K562 (cell line): Measurements from ENCODE around the gene COL16A1. TPM values are rescaled to one million over a fixed set of nuclear protein-coding genes. Genes with fewer than 3 reads are reported as not detected.

Experiments
- ATF7 ChIP-seq: fragments of 450-650 bp; IDR thresholded peaks from 2 replicates; pipeline ENCODE4 v1.7.1; 2014; ENCODE audit warnings: mild to moderate bottlenecking, moderate library complexity
- CEBPB ChIP-seq: fragments of 450-650 bp; IDR thresholded peaks from 2 replicates; pipeline ENCODE4 v1.6.1; 2016; ENCODE audit warnings: missing genetic modification characterization, missing compliant biosample characterization
- E2F3 ChIP-seq: fragments of 250-450 bp; sonication (Bioruptor Pico); IDR thresholded peaks from 2 replicates; pipeline ENCODE4 v1.4.0; 2020; ENCODE audit warnings: mild to moderate bottlenecking
- EHMT2 ChIP-seq: fragments of 450-650 bp; IDR thresholded peaks from 2 replicates; pipeline ENCODE4 v1.6.1; 2018; ENCODE audit warnings: antibody characterized with exemption
- EP400 ChIP-seq: fragments of 450-650 bp; IDR thresholded peaks from 2 replicates; pipeline ENCODE4 v1.6.1; 2017; ENCODE audit warnings: antibody characterized with exemption, mild to moderate bottlenecking, moderate library complexity
- GABPB1 ChIP-seq: sonication (generic); formaldehyde crosslinking; IDR thresholded peaks from 2 replicates; pipeline ENCODE4 v1.8.0; 2022; ENCODE audit warnings: mild to moderate bottlenecking, missing genetic modification reagents
- HMGN3 ChIP-seq: IDR thresholded peaks from 2 replicates; pipeline ENCODE4 v1.6.1; 2011; ENCODE audit warnings: borderline replicate concordance, low read depth, mild to moderate bottlenecking, mixed read lengths, low read length; ENCODE audit not compliant: insufficient read length; ENCODE audit errors: extremely low read depth
- KDM2B ChIP-seq: fragments of 250-450 bp; sonication (Bioruptor Pico); IDR thresholded peaks from 2 replicates; pipeline ENCODE4 v1.8.0; 2021; ENCODE audit warnings: mild to moderate bottlenecking, moderate library complexity
- KHSRP ChIP-seq: fragments of 450-650 bp; IDR thresholded peaks from 2 replicates; pipeline ENCODE4 v1.6.1; 2017
- KLF10 ChIP-seq: fragments of 250-450 bp; sonication (Bioruptor Pico); IDR thresholded peaks from 2 replicates; pipeline ENCODE4 v1.6.1; 2021; ENCODE audit warnings: matching md5 sums
- MAZ ChIP-seq, 2 experiments: fragments of 450-650 bp in 1 of 2; sonication (generic) in 1 of 2; formaldehyde crosslinking; IDR thresholded peaks in 1 of 2; conservative IDR thresholded peaks in 1 of 2; 2 replicates each; pipeline versions ENCODE4 v1.4.0 to v1.5.0; 2020; ENCODE audit warnings: mild to moderate bottlenecking in 1 of 2, missing genetic modification reagents in 1 of 2
- SIN3B ChIP-seq: fragments of 450-650 bp; IDR thresholded peaks from 2 replicates; pipeline ENCODE4 v1.6.1; 2017; ENCODE audit warnings: low read depth, mild to moderate bottlenecking, moderate library complexity
- TOE1 ChIP-seq, 2 experiments: fragments of 450-650 bp in 1 of 2; sonication (generic) in 1 of 2; formaldehyde crosslinking in 1 of 2; IDR thresholded peaks; 2 replicates each; pipeline versions ENCODE4 v1.7.1 to v1.8.0; 2016 to 2022; ENCODE audit warnings: borderline replicate concordance in 2 of 2, mild to moderate bottlenecking in 2 of 2, antibody characterized with exemption in 1 of 2, inconsistent platforms in 1 of 2, low read depth in 1 of 2, missing genetic modification reagents in 1 of 2, moderate library complexity in 1 of 2
- polyA plus RNA-seq, 8 experiments: library from polyadenylated mRNA; depleted of rRNA in 4 of 8; stranded (reverse) in 5 of 8; unstranded in 3 of 8; fragments of >200 nt; fragmentation: Nextera tagmentation in 2 of 8; fragmentation: Illumina TruSeq in 1 of 8; extraction: Ambion mirVana in 2 of 8; extraction: Trizol in 1 of 8; gene quantifications; 2 replicates each; pipeline versions ENCODE4 v1.2.1 to v1.2.3, GENCODE V29; 2011 to 2014; ENCODE audit warnings: inconsistent platforms in 1 of 8, missing spikeins in 1 of 8
- total RNA-seq, 7 experiments: library from RNA; depleted of rRNA in 6 of 7; stranded (reverse); fragments of >200 nt in 6 of 7; fragmentation: Illumina TruSeq in 2 of 7; extraction: Trizol in 2 of 7; gene quantifications; 2 replicates each; pipeline versions ENCODE4 v1.2.1 to v1.2.3, GENCODE V29; 2011 to 2021; ENCODE audit warnings: low replicate concordance in 1 of 7
- TF ChIP-seq, protein P1 (sequence below): IDR thresholded peaks from 2 replicates; pipeline ENCODE4 v1.6.1; 2012; ENCODE audit warnings: low read depth, low read length, improper control_type of control experiment, borderline replicate concordance
- TF ChIP-seq, protein P2 (sequence below): fragments of 450-650 bp; IDR thresholded peaks from 2 replicates; pipeline ENCODE4 v1.6.1; 2016; ENCODE audit warnings: mild to moderate bottlenecking, moderate library complexity

COL16A1 gene
- total and polyA plus RNA-seq, 9 of the 15 experiments (the other 6 are each of a cell fraction or from before 2014, with no cell fraction given), result 0.11 to 0.60 (median 0.11) TPM; not detected in 6

DNA sequence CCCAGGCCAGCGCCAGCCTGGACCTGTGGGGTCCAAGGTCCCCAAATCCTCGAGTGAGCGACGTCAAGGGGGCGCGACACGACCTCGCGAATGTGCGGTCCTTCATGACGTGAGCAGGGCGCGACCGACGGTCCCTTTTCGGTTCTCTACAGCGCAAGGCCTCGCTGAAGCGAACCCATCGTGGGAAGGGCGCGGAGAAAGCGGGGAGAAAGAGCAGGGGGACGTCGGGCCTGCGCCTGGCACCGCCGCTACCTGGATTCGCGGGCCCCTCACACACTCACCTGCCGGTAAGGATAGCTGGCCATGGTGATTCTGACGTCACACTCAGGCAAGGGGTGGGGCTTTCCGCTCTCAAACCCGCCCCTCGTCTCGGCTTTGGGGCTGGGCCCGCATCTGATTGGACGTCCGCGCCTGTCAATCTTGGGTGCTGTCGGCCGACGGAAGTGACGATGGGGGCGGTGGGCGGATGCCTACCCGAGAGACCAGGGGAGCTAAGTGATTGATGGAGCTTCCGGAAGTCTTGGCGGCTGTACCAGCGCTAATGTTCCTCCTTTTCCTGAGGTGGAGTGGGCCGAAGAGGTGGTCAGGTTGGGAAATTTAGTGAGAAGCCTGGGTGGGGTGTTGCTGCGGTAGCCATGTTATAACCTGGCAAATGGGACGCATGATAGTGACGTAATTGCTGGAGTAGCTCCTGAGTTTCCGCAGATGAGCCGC, 59.1 kb downstream of the COL16A1 start, which contains the start of gene PEF1 (continued):
- peak; percentile 99 for TF ChIP-seq ATF7
- peak; percentile 83 to 87; a peak in 3 of 4 replicates for TF ChIP-seq MAZ (CRISPR knock-in tag; conservative IDR thresholded peaks at IDR 0.05 in 1 of 2, IDR thresholded peaks at IDR 0.05 in 1 of 2)
- TF ChIP-seq KLF10, result no peak
- peak; percentile 100 for TF ChIP-seq GABPB1 (CRISPR knock-in tag)
- TF ChIP-seq SIN3B, result peak; percentile 98
- peak; percentile 99 for TF ChIP-seq KHSRP
- peak; percentile 44; the same call in 1 of the 2 replicates for TF ChIP-seq TOE1 (IDR thresholded peaks at IDR 0.05; ENCODE audit: borderline replicate concordance)
- no peak for TF ChIP-seq TOE1 (CRISPR knock-in tag; IDR thresholded peaks at IDR 0.05; ENCODE audit: borderline replicate concordance, low read depth)
- no peak for TF ChIP-seq KDM2B
- peak; percentile 84 for TF ChIP-seq E2F3
- TF ChIP-seq EP400, result peak; percentile 98
- TF ChIP-seq HMGN3, result peak; percentile 28
- TF ChIP-seq, protein P1, sequence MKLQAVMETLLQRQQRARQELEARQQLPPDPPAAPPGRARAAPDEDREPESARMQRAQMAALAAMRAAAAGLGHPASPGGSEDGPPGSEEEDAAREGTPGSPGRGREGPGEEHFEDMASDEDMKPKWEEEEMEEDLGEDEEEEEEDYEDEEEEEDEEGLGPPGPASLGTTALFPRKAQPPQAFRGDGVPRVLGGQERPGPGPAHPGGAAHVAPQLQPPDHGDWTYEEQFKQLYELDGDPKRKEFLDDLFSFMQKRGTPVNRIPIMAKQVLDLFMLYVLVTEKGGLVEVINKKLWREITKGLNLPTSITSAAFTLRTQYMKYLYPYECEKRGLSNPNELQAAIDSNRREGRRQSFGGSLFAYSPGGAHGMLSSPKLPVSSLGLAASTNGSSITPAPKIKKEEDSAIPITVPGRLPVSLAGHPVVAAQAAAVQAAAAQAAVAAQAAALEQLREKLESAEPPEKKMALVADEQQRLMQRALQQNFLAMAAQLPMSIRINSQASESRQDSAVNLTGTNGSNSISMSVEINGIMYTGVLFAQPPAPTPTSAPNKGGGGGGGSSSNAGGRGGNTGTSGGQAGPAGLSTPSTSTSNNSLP, result no peak
- TF ChIP-seq, protein P2, sequence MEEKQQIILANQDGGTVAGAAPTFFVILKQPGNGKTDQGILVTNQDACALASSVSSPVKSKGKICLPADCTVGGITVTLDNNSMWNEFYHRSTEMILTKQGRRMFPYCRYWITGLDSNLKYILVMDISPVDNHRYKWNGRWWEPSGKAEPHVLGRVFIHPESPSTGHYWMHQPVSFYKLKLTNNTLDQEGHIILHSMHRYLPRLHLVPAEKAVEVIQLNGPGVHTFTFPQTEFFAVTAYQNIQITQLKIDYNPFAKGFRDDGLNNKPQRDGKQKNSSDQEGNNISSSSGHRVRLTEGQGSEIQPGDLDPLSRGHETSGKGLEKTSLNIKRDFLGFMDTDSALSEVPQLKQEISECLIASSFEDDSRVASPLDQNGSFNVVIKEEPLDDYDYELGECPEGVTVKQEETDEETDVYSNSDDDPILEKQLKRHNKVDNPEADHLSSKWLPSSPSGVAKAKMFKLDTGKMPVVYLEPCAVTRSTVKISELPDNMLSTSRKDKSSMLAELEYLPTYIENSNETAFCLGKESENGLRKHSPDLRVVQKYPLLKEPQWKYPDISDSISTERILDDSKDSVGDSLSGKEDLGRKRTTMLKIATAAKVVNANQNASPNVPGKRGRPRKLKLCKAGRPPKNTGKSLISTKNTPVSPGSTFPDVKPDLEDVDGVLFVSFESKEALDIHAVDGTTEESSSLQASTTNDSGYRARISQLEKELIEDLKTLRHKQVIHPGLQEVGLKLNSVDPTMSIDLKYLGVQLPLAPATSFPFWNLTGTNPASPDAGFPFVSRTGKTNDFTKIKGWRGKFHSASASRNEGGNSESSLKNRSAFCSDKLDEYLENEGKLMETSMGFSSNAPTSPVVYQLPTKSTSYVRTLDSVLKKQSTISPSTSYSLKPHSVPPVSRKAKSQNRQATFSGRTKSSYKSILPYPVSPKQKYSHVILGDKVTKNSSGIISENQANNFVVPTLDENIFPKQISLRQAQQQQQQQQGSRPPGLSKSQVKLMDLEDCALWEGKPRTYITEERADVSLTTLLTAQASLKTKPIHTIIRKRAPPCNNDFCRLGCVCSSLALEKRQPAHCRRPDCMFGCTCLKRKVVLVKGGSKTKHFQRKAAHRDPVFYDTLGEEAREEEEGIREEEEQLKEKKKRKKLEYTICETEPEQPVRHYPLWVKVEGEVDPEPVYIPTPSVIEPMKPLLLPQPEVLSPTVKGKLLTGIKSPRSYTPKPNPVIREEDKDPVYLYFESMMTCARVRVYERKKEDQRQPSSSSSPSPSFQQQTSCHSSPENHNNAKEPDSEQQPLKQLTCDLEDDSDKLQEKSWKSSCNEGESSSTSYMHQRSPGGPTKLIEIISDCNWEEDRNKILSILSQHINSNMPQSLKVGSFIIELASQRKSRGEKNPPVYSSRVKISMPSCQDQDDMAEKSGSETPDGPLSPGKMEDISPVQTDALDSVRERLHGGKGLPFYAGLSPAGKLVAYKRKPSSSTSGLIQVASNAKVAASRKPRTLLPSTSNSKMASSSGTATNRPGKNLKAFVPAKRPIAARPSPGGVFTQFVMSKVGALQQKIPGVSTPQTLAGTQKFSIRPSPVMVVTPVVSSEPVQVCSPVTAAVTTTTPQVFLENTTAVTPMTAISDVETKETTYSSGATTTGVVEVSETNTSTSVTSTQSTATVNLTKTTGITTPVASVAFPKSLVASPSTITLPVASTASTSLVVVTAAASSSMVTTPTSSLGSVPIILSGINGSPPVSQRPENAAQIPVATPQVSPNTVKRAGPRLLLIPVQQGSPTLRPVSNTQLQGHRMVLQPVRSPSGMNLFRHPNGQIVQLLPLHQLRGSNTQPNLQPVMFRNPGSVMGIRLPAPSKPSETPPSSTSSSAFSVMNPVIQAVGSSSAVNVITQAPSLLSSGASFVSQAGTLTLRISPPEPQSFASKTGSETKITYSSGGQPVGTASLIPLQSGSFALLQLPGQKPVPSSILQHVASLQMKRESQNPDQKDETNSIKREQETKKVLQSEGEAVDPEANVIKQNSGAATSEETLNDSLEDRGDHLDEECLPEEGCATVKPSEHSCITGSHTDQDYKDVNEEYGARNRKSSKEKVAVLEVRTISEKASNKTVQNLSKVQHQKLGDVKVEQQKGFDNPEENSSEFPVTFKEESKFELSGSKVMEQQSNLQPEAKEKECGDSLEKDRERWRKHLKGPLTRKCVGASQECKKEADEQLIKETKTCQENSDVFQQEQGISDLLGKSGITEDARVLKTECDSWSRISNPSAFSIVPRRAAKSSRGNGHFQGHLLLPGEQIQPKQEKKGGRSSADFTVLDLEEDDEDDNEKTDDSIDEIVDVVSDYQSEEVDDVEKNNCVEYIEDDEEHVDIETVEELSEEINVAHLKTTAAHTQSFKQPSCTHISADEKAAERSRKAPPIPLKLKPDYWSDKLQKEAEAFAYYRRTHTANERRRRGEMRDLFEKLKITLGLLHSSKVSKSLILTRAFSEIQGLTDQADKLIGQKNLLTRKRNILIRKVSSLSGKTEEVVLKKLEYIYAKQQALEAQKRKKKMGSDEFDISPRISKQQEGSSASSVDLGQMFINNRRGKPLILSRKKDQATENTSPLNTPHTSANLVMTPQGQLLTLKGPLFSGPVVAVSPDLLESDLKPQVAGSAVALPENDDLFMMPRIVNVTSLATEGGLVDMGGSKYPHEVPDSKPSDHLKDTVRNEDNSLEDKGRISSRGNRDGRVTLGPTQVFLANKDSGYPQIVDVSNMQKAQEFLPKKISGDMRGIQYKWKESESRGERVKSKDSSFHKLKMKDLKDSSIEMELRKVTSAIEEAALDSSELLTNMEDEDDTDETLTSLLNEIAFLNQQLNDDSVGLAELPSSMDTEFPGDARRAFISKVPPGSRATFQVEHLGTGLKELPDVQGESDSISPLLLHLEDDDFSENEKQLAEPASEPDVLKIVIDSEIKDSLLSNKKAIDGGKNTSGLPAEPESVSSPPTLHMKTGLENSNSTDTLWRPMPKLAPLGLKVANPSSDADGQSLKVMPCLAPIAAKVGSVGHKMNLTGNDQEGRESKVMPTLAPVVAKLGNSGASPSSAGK, result peak; percentile 78
- TF ChIP-seq CEBPB (tag), result no peak; the same call in none of the 2 replicates
- no peak for TF ChIP-seq EHMT2
